GM12892 (cell line): ENCODE measurements around the gene PPM1H.

Experiments
- POLR2A ChIP-seq: IDR thresholded peaks from 2 replicates; pipeline ENCODE4 v1.6.1; 2011; ENCODE audit warnings: low read depth, low read length, control low read depth
- TAF1 ChIP-seq: IDR thresholded peaks from 2 replicates; pipeline ENCODE4 v1.6.1; 2011; ENCODE audit warnings: low read depth, mild to moderate bottlenecking, control low read depth, low read length, borderline replicate concordance

GRCh38 chr12:62737615-62738014 lies 197.3 kb downstream of the PPM1H start:
- TF ChIP-seq POLR2A (no peak), TAF1 (no peak)
